Endodermal cell (in vitro differentiated cells): ENCODE data around the gene LRRC18. TPM values are rescaled to one million over a fixed set of nuclear protein-coding genes. Genes with fewer than 3 reads are reported as not detected.

Source experiments
- DNase-seq: peaks from one replicate; pipeline ENCODE4 v3.0.0-alpha.2; 2017
- H3K27ac ChIP-seq: 2 replicates; pipeline ENCODE4 v1.5.1; 2013; ENCODE audit warnings: mild to moderate bottlenecking, low read depth, low read length, moderate library complexity
- H3K27me3 ChIP-seq: 2 replicates; pipeline ENCODE4 v1.6.1; 2013; ENCODE audit warnings: mild to moderate bottlenecking, low read length, moderate library complexity; ENCODE audit not compliant: insufficient read depth, control insufficient read depth, poor library complexity, severe bottlenecking
- H3K36me3 ChIP-seq: 2 replicates; pipeline ENCODE4 v1.7.0; 2013; ENCODE audit warnings: mild to moderate bottlenecking, low read length, moderate library complexity; ENCODE audit not compliant: control insufficient read depth, insufficient read depth
- H3K4me1 ChIP-seq: one replicate; pipeline ENCODE4 v1.7.0; 2013; ENCODE audit warnings: low read length; ENCODE audit not compliant: control insufficient read depth, insufficient read depth
- H3K4me3 ChIP-seq: 2 replicates; pipeline ENCODE4 v1.5.1; 2013; ENCODE audit warnings: mild to moderate bottlenecking, low read length, moderate library complexity
- H3K9ac ChIP-seq: 2 replicates; pipeline ENCODE4 v1.6.1; 2013; ENCODE audit warnings: mild to moderate bottlenecking, low read length, moderate library complexity; ENCODE audit not compliant: poor library complexity, severe bottlenecking; ENCODE audit errors: extremely low read depth
- H3K9me3 ChIP-seq: 2 replicates; pipeline ENCODE4 v1.6.1; 2013; ENCODE audit warnings: mild to moderate bottlenecking, low read length, moderate library complexity; ENCODE audit not compliant: control insufficient read depth
- H3K27ac Mint-ChIP-seq: 2 replicates; pipeline ENCODE4 v1.8.0; 2020; ENCODE audit warnings: mixed read lengths
- H3K27me3 Mint-ChIP-seq: 2 replicates; pipeline ENCODE4 v1.8.0; 2021; ENCODE audit warnings: mild to moderate bottlenecking, mixed read lengths; ENCODE audit not compliant: insufficient read depth
- H3K36me3 Mint-ChIP-seq: 2 replicates; pipeline ENCODE4 v1.8.0; 2020; ENCODE audit warnings: low read depth, mixed read lengths
- H3K4me1 Mint-ChIP-seq: 2 replicates; pipeline ENCODE4 v1.8.0; 2020; ENCODE audit warnings: mixed read lengths
- H3K4me3 Mint-ChIP-seq: 2 replicates; pipeline ENCODE4 v1.8.0; 2020; ENCODE audit warnings: mild to moderate bottlenecking, moderate library complexity, mixed read lengths
- H3K9me3 Mint-ChIP-seq: 2 replicates; pipeline ENCODE4 v1.8.0; 2020; ENCODE audit warnings: mild to moderate bottlenecking, mixed read lengths
- CTCF ChIP-seq: fragments of 200-600 bp; sonication (generic); conservative IDR thresholded peaks from 2 replicates; pipeline ENCODE4 v1.5.0; 2021; ENCODE audit warnings: antibody characterized with exemption, mild to moderate bottlenecking
- WGBS, 2 experiments: methylation state at CpG; one replicate each; pipeline versions ENCODE4 v1.1.5 to v1.1.7; 2013; ENCODE audit warnings: missing lambda C conversion rate in 2 of 2, mixed read lengths in 1 of 2; ENCODE audit not compliant: insufficient coverage in 1 of 2, insufficient read length in 1 of 2; 5-methylcytosine and 5-hydroxymethylcytosine counted together
- total RNA-seq, 2 donors: library from RNA; stranded (reverse); fragmentation: NEBNext Ultra II Directional in 1 of 2; extraction: Animal tissue kit (Norgen Biotek cat#: 25700) in 1 of 2; gene quantifications; 2 replicates in 1 of 2; 3 replicates in 1 of 2; pipeline ENCODE4 v1.2.1, GENCODE V29; 2021

Gene LRRC18
- total RNA-seq, 2 donors from 2014 or later: not detected

DNA sequence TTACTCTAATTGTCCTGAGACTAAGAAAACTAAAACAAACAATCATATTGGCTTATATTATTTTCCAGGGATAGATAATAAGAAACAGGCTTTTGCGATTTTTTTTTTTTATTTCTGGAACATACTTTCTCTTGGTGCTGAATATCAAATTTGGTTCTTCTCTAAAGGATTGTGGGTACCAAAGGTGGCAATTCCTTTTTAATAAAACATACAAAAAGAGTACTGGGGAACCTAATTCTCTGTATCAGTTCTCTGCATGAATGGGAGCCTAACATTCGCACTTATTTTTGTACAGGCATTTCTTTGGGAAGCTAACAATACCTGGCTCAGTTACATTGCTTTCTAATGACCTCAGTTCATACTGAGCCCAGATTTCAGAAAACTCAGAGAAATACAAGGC lies 32.8 kb downstream of the LRRC18 start:
- TF ChIP-seq CTCF: no peak

DNA sequence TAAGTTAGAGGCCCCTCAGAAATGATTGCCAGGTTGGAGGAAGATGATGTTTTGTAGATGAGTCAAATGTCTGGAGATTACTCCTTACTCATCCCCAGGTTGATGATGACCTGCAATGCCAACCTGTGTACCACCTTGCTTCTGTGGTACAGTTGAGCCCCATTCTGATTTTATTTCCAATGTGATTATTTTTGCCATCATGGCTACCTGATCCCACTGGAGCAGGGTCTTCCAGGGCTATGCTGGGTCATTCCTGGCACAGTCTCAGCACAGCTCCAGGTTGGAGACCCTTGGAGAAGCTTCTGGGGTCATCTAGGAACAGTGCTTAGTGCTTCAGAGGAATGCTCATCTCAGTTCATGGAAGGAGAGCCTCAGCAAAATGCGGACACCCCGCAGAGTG lies 34.3 kb downstream of the LRRC18 start:
- H3K9me3 ChIP-seq: no peaks in the 10 kb centered on the region
- H3K27ac ChIP-seq: no peak overlapping the region
- H3K27me3 ChIP-seq: no peaks in the 10 kb centered on the region
- Mint-ChIP-seq H3K4me1 (peaks cover 3% of the 10 kb centered on the region), H3K4me3 (no peak overlapping the region), H3K27ac (no peak overlapping the region), H3K36me3 (no peaks in the 10 kb centered on the region), H3K9me3 (no peaks in the 10 kb centered on the region), H3K27me3 (peaks cover 7% of the 10 kb centered on the region)
- no peak for TF ChIP-seq CTCF
- no peaks in the 10 kb centered on the region for H3K36me3 ChIP-seq
- no peak overlapping the region for H3K9ac ChIP-seq
- DNase-seq: peak; percentile 14
- no peaks in the 10 kb centered on the region for H3K4me1 ChIP-seq
- no peak overlapping the region for H3K4me3 ChIP-seq
- WGBS, 2 experiments: 89 to 96% methylated on average over 2 of the region's 2 CpGs

More for the DNA sequence above, 32.8 kb downstream of the LRRC18 start:
- Mint-ChIP-seq H3K4me1 (peaks cover 3% of the 10 kb centered on the region), H3K27me3 (peaks cover 8% of the 10 kb centered on the region), H3K9me3 (no peaks in the 10 kb centered on the region), H3K27ac (no peak overlapping the region), H3K4me3 (no peak overlapping the region), H3K36me3 (no peaks in the 10 kb centered on the region)
- Histone ChIP-seq H3K36me3 (no peaks in the 10 kb centered on the region), H3K4me1 (no peaks in the 10 kb centered on the region), H3K9ac (no peak overlapping the region), H3K27ac (no peak overlapping the region), H3K27me3 (no peaks in the 10 kb centered on the region), H3K4me3 (no peak overlapping the region), H3K9me3 (no peaks in the 10 kb centered on the region)
- no peak for DNase-seq
- 93% methylated on average over 2 of the region's 2 CpGs for WGBS, 2 experiments

DNA sequence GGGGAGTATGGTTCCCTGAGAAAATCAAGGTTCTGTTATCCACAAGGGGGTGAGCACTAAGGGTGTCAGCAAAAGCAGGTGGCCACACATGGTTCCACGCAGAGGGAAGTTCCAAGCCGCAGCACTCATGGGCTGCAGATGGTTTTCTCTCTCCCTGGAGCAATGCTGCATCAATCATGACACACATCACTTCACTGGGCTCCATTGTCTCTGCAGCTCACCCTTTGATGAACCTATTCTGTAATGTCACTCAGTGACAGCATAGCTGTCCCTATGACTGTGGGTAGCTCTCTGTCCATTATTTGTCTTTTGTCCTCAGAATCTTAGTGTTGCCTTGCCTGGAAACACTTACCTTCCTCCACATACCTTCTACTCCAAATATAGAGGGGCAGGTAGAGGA lies 34.8 kb downstream of the LRRC18 start:
- Histone ChIP-seq H3K27ac (no peak overlapping the region), H3K9me3 (no peaks in the 10 kb centered on the region), H3K4me1 (no peaks in the 10 kb centered on the region), H3K27me3 (no peaks in the 10 kb centered on the region), H3K4me3 (no peak overlapping the region), H3K36me3 (no peaks in the 10 kb centered on the region), H3K9ac (no peak overlapping the region)
- H3K27ac Mint-ChIP-seq: no peak overlapping the region
- H3K27me3 Mint-ChIP-seq: peaks cover 4% of the 10 kb centered on the region
- peaks cover 3% of the 10 kb centered on the region for H3K4me1 Mint-ChIP-seq
- no peak overlapping the region for H3K4me3 Mint-ChIP-seq
- no peaks in the 10 kb centered on the region for H3K9me3 Mint-ChIP-seq
- peak; percentile 28 for DNase-seq
- WGBS, 2 experiments: 83 to 87% methylated on average over 1 to 2 of the region's 2 CpGs
- H3K36me3 Mint-ChIP-seq: no peaks in the 10 kb centered on the region
- TF ChIP-seq CTCF: no peak
